ENCODE data around the gene ARHGAP24. TPM values are rescaled to one million over a fixed set of nuclear protein-coding genes. Genes with fewer than 3 reads are reported as not detected.
"Not testable (repeated sequence)": the region's sequence is repeated elsewhere in the genome, so short reads cannot be mapped to it uniquely, and the experiment has no call there.

ARHGAP24 gene
- total and polyA plus RNA-seq, 10 of the 15 experiments (the other 5 are each of a cell fraction or from before 2014, with no cell fraction given): 0.10 to 4.2 (median 0.52) TPM

- POLR2A ChIA-PET; H3K4me3 ChIP-seq; SMC1A ChIA-PET (ENCODE audit: uncharacterized antibody, unreplicated experiment); H3K9me3 ChIP-seq (replicated peaks; ENCODE audit: control insufficient read depth, insufficient read depth, low read length); H3K79me2 ChIP-seq (ENCODE audit: control insufficient read depth, insufficient read depth, low read length); H3K4me1 ChIP-seq (ENCODE audit: control insufficient read depth, insufficient read depth, low read length); H3K9ac ChIP-seq (ENCODE audit: control insufficient read depth, insufficient read depth, low read length); FAIRE-seq; H2AFZ ChIP-seq (ENCODE audit: control insufficient read depth, low read depth, low read length); RAD21 ChIA-PET (ENCODE audit: unreplicated experiment); BruUV-seq (replicated peaks); H3K36me3 ChIP-seq (ENCODE audit: control insufficient read depth in 2 of 2, insufficient read depth in 2 of 2, low read length in 1 of 2); DNase-seq (ENCODE audit: low read depth, low spot score); CTCF ChIA-PET; H3K4me2 ChIP-seq (ENCODE audit: control insufficient read depth, insufficient read depth); H4K20me1 ChIP-seq (ENCODE audit: control insufficient read depth, insufficient read depth); in situ Hi-C loops (cut with MboI); H3K27me3 ChIP-seq (replicated peaks in 1 of 2; ENCODE audit: control insufficient read depth in 2 of 2, insufficient read depth in 2 of 2, low read length in 1 of 2); ATAC-seq; H3K27ac ChIP-seq (ENCODE audit: control insufficient read depth, insufficient read depth); intact Hi-C loops (cut with micrococcal nuclease; ENCODE audit: unreplicated experiment): not testable (repeated sequence)
Measured at GRCh38 chr4:85501145-85501544, 26.2 kb downstream of the ARHGAP24 start.

DNA sequence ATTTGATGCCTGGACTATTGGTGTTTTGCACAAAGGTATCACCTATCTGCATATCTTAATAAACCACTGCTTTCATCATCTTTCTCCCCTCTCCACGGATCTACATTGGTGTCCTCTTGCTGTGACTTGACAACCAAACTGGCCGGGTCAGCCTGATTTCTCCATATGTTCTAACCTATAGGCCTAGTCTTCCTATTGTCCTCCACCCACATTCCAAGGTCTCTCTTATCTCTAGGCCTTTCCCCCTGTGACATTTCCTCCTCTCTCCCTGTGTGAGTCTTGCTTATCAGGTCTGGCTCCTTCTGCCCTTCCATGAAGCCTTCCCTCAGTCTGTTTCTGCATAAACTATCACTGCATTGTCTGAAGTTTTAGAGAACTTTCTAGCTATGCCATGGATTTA is 33.7 kb downstream of the ARHGAP24 start:
- ChIA-PET CTCF (no interaction called here), POLR2A (no interaction called here), RAD21 (ENCODE audit: unreplicated experiment) (no interaction called here), SMC1A (ENCODE audit: uncharacterized antibody, unreplicated experiment) (no interaction called here)
- H3K9me3 ChIP-seq (replicated peaks; ENCODE audit: control insufficient read depth, insufficient read depth, low read length): no peaks in the 10 kb centered on the region; the same call in 2 of the 3 replicates
- no peak overlapping the region for H3K4me2 ChIP-seq (ENCODE audit: control insufficient read depth, insufficient read depth)
- FAIRE-seq: no peak
- ATAC-seq: no peak
- no peak overlapping the region for H3K4me3 ChIP-seq
- H3K36me3 ChIP-seq (ENCODE audit: control insufficient read depth in 2 of 2, insufficient read depth in 2 of 2, low read length in 1 of 2): no peaks in the 10 kb centered on the region
- in situ Hi-C loops (cut with MboI): no loop called here
- no peaks in the 10 kb centered on the region for H4K20me1 ChIP-seq (ENCODE audit: control insufficient read depth, insufficient read depth)
- no peaks in the 10 kb centered on the region for H3K27me3 ChIP-seq (replicated peaks in 1 of 2; ENCODE audit: control insufficient read depth in 2 of 2, insufficient read depth in 2 of 2, low read length in 1 of 2)
- intact Hi-C loops (cut with micrococcal nuclease; ENCODE audit: unreplicated experiment): no loop called here
- BruUV-seq (replicated peaks): no TSS peak
- no peaks in the 10 kb centered on the region for H3K79me2 ChIP-seq (ENCODE audit: control insufficient read depth, insufficient read depth, low read length)
- no peak overlapping the region for H2AFZ ChIP-seq (ENCODE audit: control insufficient read depth, low read depth, low read length)
- no peak overlapping the region for H3K27ac ChIP-seq (ENCODE audit: control insufficient read depth, insufficient read depth)
- no peak overlapping the region for H3K9ac ChIP-seq (ENCODE audit: control insufficient read depth, insufficient read depth, low read length)
- DNase-seq (ENCODE audit: low read depth, low spot score): no peak
- WGBS (ENCODE audit: insufficient coverage, insufficient replicate concordance, low lambda C conversion rate, missing lambda C conversion rate): 40% methylated on average over 2 of the region's 2 CpGs
- no peaks in the 10 kb centered on the region for H3K4me1 ChIP-seq (ENCODE audit: control insufficient read depth, insufficient read depth, low read length)
- TF ChIP-seq HSF1 (IDR thresholded peaks at IDR 0.05; ENCODE audit: low read depth, low read length) (no peak), BCL11A (IDR thresholded peaks at IDR 0.05; ENCODE audit: low read depth, low read length) (no peak), USF1 (IDR thresholded peaks at IDR 0.05; ENCODE audit: borderline replicate concordance, extremely low read length, insufficient read depth, low read depth, low read length) (no peak), YY1 (IDR thresholded peaks at IDR 0.05; ENCODE audit: low read depth, low read length) (no peak), CBFB (IDR thresholded peaks at IDR 0.05; ENCODE audit: low read depth) (no peak), NFXL1 (IDR thresholded peaks at IDR 0.05; ENCODE audit: borderline replicate concordance) (no peak), IKZF2 (IDR thresholded peaks at IDR 0.05) (no peak), JUND (IDR thresholded peaks at IDR 0.05; ENCODE audit: low read depth, low read length) (no peak), NR2C1 (IDR thresholded peaks at IDR 0.05) (no peak), ATF2 (IDR thresholded peaks at IDR 0.05; ENCODE audit: low read length) (no peak), TCF7 (IDR thresholded peaks at IDR 0.05; ENCODE audit: borderline replicate concordance) (no peak)
- TF ChIP-seq, protein P1, sequence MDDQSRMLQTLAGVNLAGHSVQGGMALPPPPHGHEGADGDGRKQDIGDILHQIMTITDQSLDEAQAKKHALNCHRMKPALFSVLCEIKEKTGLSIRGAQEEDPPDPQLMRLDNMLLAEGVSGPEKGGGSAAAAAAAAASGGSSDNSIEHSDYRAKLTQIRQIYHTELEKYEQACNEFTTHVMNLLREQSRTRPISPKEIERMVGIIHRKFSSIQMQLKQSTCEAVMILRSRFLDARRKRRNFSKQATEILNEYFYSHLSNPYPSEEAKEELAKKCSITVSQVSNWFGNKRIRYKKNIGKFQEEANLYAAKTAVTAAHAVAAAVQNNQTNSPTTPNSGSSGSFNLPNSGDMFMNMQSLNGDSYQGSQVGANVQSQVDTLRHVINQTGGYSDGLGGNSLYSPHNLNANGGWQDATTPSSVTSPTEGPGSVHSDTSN (IDR thresholded peaks at IDR 0.05; ENCODE audit: insufficient replicate concordance, low read depth, low read length): no peak
